HUES48 (cell line): ENCODE results near the gene SFXN1.

Source experiments
- H3K27ac ChIP-seq: one replicate; pipeline ENCODE4 v1.7.0; 2013; ENCODE audit warnings: low read depth, low read length, inconsistent platforms
- H3K27me3 ChIP-seq: 2 replicates; pipeline ENCODE4 v1.6.1; 2013; ENCODE audit warnings: mild to moderate bottlenecking, low read length; ENCODE audit not compliant: control insufficient read depth, insufficient read depth
- H3K36me3 ChIP-seq: 2 replicates; pipeline ENCODE4 v1.6.1; 2013; ENCODE audit warnings: low read length; ENCODE audit not compliant: control insufficient read depth, insufficient read depth
- H3K4me1 ChIP-seq: 2 replicates; pipeline ENCODE4 v1.6.1; 2013; ENCODE audit warnings: mild to moderate bottlenecking, low read length; ENCODE audit not compliant: control insufficient read depth, insufficient read depth
- H3K4me3 ChIP-seq: 2 replicates; pipeline ENCODE4 v1.5.1; 2013; ENCODE audit warnings: mild to moderate bottlenecking, low read depth, low read length
- H3K9ac ChIP-seq: 2 replicates; pipeline ENCODE4 v1.6.1; 2013; ENCODE audit warnings: mild to moderate bottlenecking, low read depth, low read length, moderate library complexity
- H3K9me3 ChIP-seq: 2 replicates; pipeline ENCODE4 v1.6.1; 2013; ENCODE audit warnings: low read length; ENCODE audit not compliant: control insufficient read depth, insufficient read depth

Gene SFXN1

GRCh38 chr5:175575301-175575700, 96.9 kb downstream of the SFXN1 start:
- Histone ChIP-seq H3K36me3 (no peaks in the 10 kb centered on the region), H3K4me3 (no peak overlapping the region), H3K27me3 (no peaks in the 10 kb centered on the region), H3K4me1 (peaks cover 15% of the 10 kb centered on the region), H3K9me3 (no peaks in the 10 kb centered on the region), H3K9ac (no peak overlapping the region), H3K27ac (no peak overlapping the region)

DNA sequence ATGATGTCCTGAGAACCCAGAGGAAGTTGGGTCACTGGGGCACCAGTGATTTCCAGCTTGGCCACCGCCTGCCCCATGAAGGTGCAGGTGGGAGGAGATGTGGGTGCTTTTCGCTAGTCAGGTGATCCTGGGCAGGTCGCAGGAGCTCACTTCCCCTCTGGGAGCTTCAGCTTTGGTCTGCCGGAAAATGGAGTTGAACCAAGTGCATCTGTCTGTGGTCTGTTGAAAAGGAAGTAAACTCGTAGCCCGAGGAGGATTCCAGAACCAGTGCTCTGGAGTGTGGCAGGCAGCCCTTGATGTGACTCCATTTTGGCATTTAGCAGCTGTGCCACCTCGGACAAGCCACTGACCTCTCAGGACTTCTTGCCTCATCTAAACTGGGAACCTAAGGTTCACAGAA, 97.7 kb downstream of the SFXN1 start:
- Histone ChIP-seq H3K9ac (no peak overlapping the region), H3K4me1 (peaks cover 15% of the 10 kb centered on the region), H3K27me3 (no peaks in the 10 kb centered on the region), H3K9me3 (no peaks in the 10 kb centered on the region), H3K36me3 (no peaks in the 10 kb centered on the region), H3K4me3 (no peak overlapping the region), H3K27ac (no peak overlapping the region)

- H3K27me3 ChIP-seq, result no peaks in the 10 kb centered on the region
Measured at GRCh38 chr5:175576591-175576990, 98.2 kb downstream of the SFXN1 start.

More at GRCh38 chr5:175576591-175576990, 98.2 kb downstream of the SFXN1 start:
- no peak overlapping the region for H3K4me3 ChIP-seq
- no peaks in the 10 kb centered on the region for H3K36me3 ChIP-seq
- H3K27ac ChIP-seq, result no peak overlapping the region
- H3K9me3 ChIP-seq, result no peaks in the 10 kb centered on the region
- peaks cover 15% of the 10 kb centered on the region for H3K4me1 ChIP-seq
- H3K9ac ChIP-seq, result no peak overlapping the region
